Neuronal stem cell (in vitro differentiated cells): ENCODE measurements around the gene ZNF718.
"Not testable (repeated sequence)": the region's sequence is repeated elsewhere in the genome, so short reads cannot be mapped to it uniquely, and the experiment has no call there.

ENCODE experiments used
- DNase-seq: peaks from one replicate; pipeline ENCODE4 v3.0.0-alpha.2; 2013; ENCODE audit warnings: low spot score
- H2AFZ ChIP-seq: one replicate; pipeline ENCODE4 v1.6.1; 2013; ENCODE audit warnings: mild to moderate bottlenecking, low read length, inconsistent platforms
- H2AK5ac ChIP-seq: 2 replicates; pipeline ENCODE4 v1.6.1; 2013; ENCODE audit warnings: low read depth, mild to moderate bottlenecking, inconsistent platforms, low read length, moderate library complexity, mixed read lengths
- H2BK120ac ChIP-seq: 2 replicates; pipeline ENCODE4 v1.6.1; 2013; ENCODE audit warnings: low read depth, mild to moderate bottlenecking, inconsistent platforms, low read length, moderate library complexity, mixed read lengths
- H2BK12ac ChIP-seq: one replicate; pipeline ENCODE4 v1.6.1; 2013; ENCODE audit warnings: low read length, inconsistent platforms
- H2BK15ac ChIP-seq: 2 replicates; pipeline ENCODE4 v1.6.1; 2013; ENCODE audit warnings: mild to moderate bottlenecking, low read length, inconsistent platforms, mixed read lengths
- H2BK5ac ChIP-seq: one replicate; pipeline ENCODE4 v1.6.1; 2013; ENCODE audit warnings: inconsistent platforms, mild to moderate bottlenecking, low read length, moderate library complexity
- H3K14ac ChIP-seq: one replicate; pipeline ENCODE4 v1.6.1; 2013; ENCODE audit warnings: low read length, inconsistent platforms
- H3K18ac ChIP-seq: 2 replicates; pipeline ENCODE4 v1.6.1; 2013; ENCODE audit warnings: low read length, inconsistent platforms
- H3K23ac ChIP-seq: 2 replicates; pipeline ENCODE4 v1.6.1; 2013; ENCODE audit warnings: low read depth, mild to moderate bottlenecking, mixed read lengths, low read length, inconsistent platforms; ENCODE audit not compliant: poor library complexity
- H3K27ac ChIP-seq: replicated peaks from 3 replicates; pipeline ENCODE4 v1.5.1; 2013; ENCODE audit warnings: low read length, inconsistent platforms
- H3K27me3 ChIP-seq, 3 experiments: 2 replicates each; pipeline ENCODE4 v1.6.1; 2013; ENCODE audit warnings: low read length in 3 of 3, mild to moderate bottlenecking in 2 of 3, inconsistent platforms in 1 of 3, low read depth in 1 of 3, mixed read lengths in 1 of 3, moderate library complexity in 1 of 3; ENCODE audit not compliant: control insufficient read depth in 3 of 3, insufficient read depth in 3 of 3
- H3K36me3 ChIP-seq, 2 donors: replicated peaks in 1 of 2; 2 replicates each; pipeline ENCODE4 v1.6.1; 2013; ENCODE audit warnings: low read length in 2 of 2; ENCODE audit not compliant: control insufficient read depth in 2 of 2, insufficient read depth in 2 of 2
- H3K4ac ChIP-seq: 2 replicates; pipeline ENCODE4 v1.6.1; 2013; ENCODE audit warnings: inconsistent platforms, mild to moderate bottlenecking, low read length, moderate library complexity
- H3K4me1 ChIP-seq, 2 donors: 1 replicate in 1 of 2; 2 replicates in 1 of 2; pipeline ENCODE4 v1.6.1; 2013; ENCODE audit warnings: low read length in 2 of 2, low read depth in 1 of 2; ENCODE audit not compliant: control insufficient read depth in 2 of 2, insufficient read depth in 1 of 2
- H3K4me2 ChIP-seq: one replicate; pipeline ENCODE4 v1.6.1; 2013; ENCODE audit warnings: mild to moderate bottlenecking, low read length, inconsistent platforms; ENCODE audit not compliant: insufficient read depth, poor library complexity, severe bottlenecking
- H3K4me3 ChIP-seq, 2 donors: 2 replicates each; pipeline ENCODE4 v1.5.1; 2013; ENCODE audit warnings: low read length in 2 of 2, mild to moderate bottlenecking in 2 of 2, inconsistent platforms in 1 of 2, moderate library complexity in 1 of 2
- H3K79me1 ChIP-seq: one replicate; pipeline ENCODE4 v1.6.1; 2013; ENCODE audit warnings: low read depth, mild to moderate bottlenecking, inconsistent platforms, low read length, moderate library complexity
- H3K9ac ChIP-seq: one replicate; pipeline ENCODE4 v1.6.1; 2013; ENCODE audit warnings: mild to moderate bottlenecking, low read depth, low read length, inconsistent platforms; ENCODE audit not compliant: poor library complexity
- H3K9me3 ChIP-seq, 2 donors: replicated peaks in 1 of 2; 2 replicates each; pipeline versions ENCODE3 to v1.6.1; 2013; ENCODE audit warnings: low read length in 2 of 2, mild to moderate bottlenecking in 2 of 2, inconsistent platforms in 1 of 2, low read depth in 1 of 2, mixed read lengths in 1 of 2, moderate library complexity in 1 of 2; ENCODE audit not compliant: control insufficient read depth in 2 of 2, insufficient read depth in 1 of 2
- H4K8ac ChIP-seq: one replicate; pipeline ENCODE4 v1.6.1; 2013; ENCODE audit warnings: low read depth, mild to moderate bottlenecking, inconsistent platforms, low read length, moderate library complexity
- H4K91ac ChIP-seq: one replicate; pipeline ENCODE4 v1.6.1; 2013; ENCODE audit warnings: low read length, low read depth, mild to moderate bottlenecking, inconsistent platforms; ENCODE audit not compliant: poor library complexity
- WGBS, 2 donors: extraction: QIAGEN DNeasy Blood & Tissue Kit; methylation state at CpG; one replicate each; pipeline ENCODE4 v1.1.7; 2013; ENCODE audit warnings: missing lambda C conversion rate in 2 of 2, mixed read lengths in 1 of 2; ENCODE audit not compliant: insufficient read length in 2 of 2, insufficient replicate concordance in 1 of 2; ENCODE audit errors: extremely low coverage in 2 of 2; 5-methylcytosine and 5-hydroxymethylcytosine counted together

ZNF718 gene

GRCh38 chr4:212438-213188 is 88.3 kb downstream of the ZNF718 start:
- H2BK15ac ChIP-seq = no peak overlapping the region
- no CpG with 5 or more reads among the region's 57 CpGs for WGBS, 2 donors
- H2BK120ac ChIP-seq = no peak overlapping the region
- peak overlapping the region; percentile 58 for H3K14ac ChIP-seq
- H3K4me2 ChIP-seq = peak overlapping the region; percentile 56
- H3K23ac ChIP-seq = peak overlapping the region; percentile 77
- peak overlapping the region; percentile 97 for H3K9ac ChIP-seq
- peak overlapping the region; percentile 54 to 84 for H3K4me3 ChIP-seq
- DNase-seq = peak; percentile 75
- H3K36me3 ChIP-seq = peaks cover 3 to 44% of the 10 kb centered on the region in 2 donors
- no peak overlapping the region for H2BK5ac ChIP-seq
- H4K8ac ChIP-seq = peak overlapping the region; percentile 74
- peak overlapping the region; percentile 74 for H3K27ac ChIP-seq
- H3K79me1 ChIP-seq = no peaks in the 10 kb centered on the region
- peaks cover 2 to 75% of the 10 kb centered on the region in 2 donors for H3K9me3 ChIP-seq
- no peak overlapping the region for H3K4ac ChIP-seq
- H3K4me1 ChIP-seq = peaks cover 0 to 6% of the 10 kb centered on the region in 2 donors
- no peak overlapping the region for H2AK5ac ChIP-seq
- H3K27me3 ChIP-seq = no peaks in the 10 kb centered on the region
- H2AFZ ChIP-seq = peak overlapping the region; percentile 69
- H4K91ac ChIP-seq = no peak overlapping the region
- H2BK12ac ChIP-seq = no peak overlapping the region
- H3K18ac ChIP-seq = peak overlapping the region; percentile 96

GRCh38 chr4:213189-213535 is 88.9 kb downstream of the ZNF718 start:
- not testable (repeated sequence) for H3K27ac ChIP-seq, H2BK5ac ChIP-seq, H3K79me1 ChIP-seq, H3K4me1 ChIP-seq, H3K14ac ChIP-seq, H2BK15ac ChIP-seq, H3K4ac ChIP-seq, H2BK12ac ChIP-seq, H2AK5ac ChIP-seq, H4K8ac ChIP-seq, H2BK120ac ChIP-seq, H3K27me3 ChIP-seq, H4K91ac ChIP-seq
- H3K9me3 ChIP-seq = peaks cover 2 to 75% of the 10 kb centered on the region in 2 donors
- H3K36me3 ChIP-seq = peaks cover 3 to 44% of the 10 kb centered on the region in 2 donors
- peak overlapping the region; percentile 97 for H3K9ac ChIP-seq
- no CpG with 5 or more reads among the region's 13 CpGs for WGBS, 2 donors
- H3K18ac ChIP-seq = peak overlapping the region; percentile 96
- peak overlapping the region; percentile 69 for H2AFZ ChIP-seq
- H3K4me2 ChIP-seq = peak overlapping the region; percentile 56
- H3K23ac ChIP-seq = peak overlapping the region; percentile 52
- peak; percentile 11 for DNase-seq
- H3K4me3 ChIP-seq = peak overlapping the region; percentile 54 to 84
